H9 (cell line): Measurements from ENCODE around the gene PDE1A. TPM values are rescaled to one million over a fixed set of nuclear protein-coding genes. Genes with fewer than 3 reads are reported as not detected.

Source experiments
- DNase-seq: peaks from one replicate; pipeline ENCODE4 v3.0.0-alpha.2; 2017
- H2AFZ ChIP-seq: one replicate; pipeline ENCODE4 v1.6.1; 2013; ENCODE audit warnings: mild to moderate bottlenecking, low read length, control low read depth, moderate library complexity
- H2AK5ac ChIP-seq: 2 replicates; pipeline ENCODE4 v1.6.1; 2013; ENCODE audit warnings: low read length, control low read depth, mixed read lengths; ENCODE audit not compliant: insufficient read length
- H2BK120ac ChIP-seq: one replicate; pipeline ENCODE4 v1.6.1; 2013; ENCODE audit warnings: low read depth, mild to moderate bottlenecking, low read length, control low read depth, inconsistent platforms; ENCODE audit not compliant: poor library complexity, severe bottlenecking
- H2BK12ac ChIP-seq: 2 replicates; pipeline ENCODE4 v1.6.1; 2013; ENCODE audit warnings: low read length, control low read depth, mixed read lengths, low read depth; ENCODE audit not compliant: insufficient read length
- H2BK15ac ChIP-seq: 2 replicates; pipeline ENCODE4 v1.6.1; 2013; ENCODE audit warnings: low read depth, low read length, control low read depth
- H2BK20ac ChIP-seq: one replicate; pipeline ENCODE4 v1.6.1; 2013; ENCODE audit warnings: low read depth, mild to moderate bottlenecking, low read length, control low read depth, inconsistent platforms; ENCODE audit not compliant: poor library complexity, severe bottlenecking
- H2BK5ac ChIP-seq: 2 replicates; pipeline ENCODE4 v1.6.1; 2013; ENCODE audit warnings: low read length, control low read depth, mixed read lengths; ENCODE audit not compliant: insufficient read length
- H3K14ac ChIP-seq: 2 replicates; pipeline ENCODE4 v1.6.1; 2013; ENCODE audit warnings: low read length, control low read depth; ENCODE audit not compliant: insufficient read depth
- H3K18ac ChIP-seq: 2 replicates; pipeline ENCODE4 v1.6.1; 2013; ENCODE audit warnings: low read depth, mild to moderate bottlenecking, mixed read lengths, low read length, control low read depth; ENCODE audit not compliant: insufficient read length
- H3K23ac ChIP-seq: 2 replicates; pipeline ENCODE4 v1.6.1; 2013; ENCODE audit warnings: low read length, control low read depth, mixed read lengths, low read depth; ENCODE audit not compliant: insufficient read length
- H3K23me2 ChIP-seq: 2 replicates; pipeline ENCODE4 v1.6.1; 2013; ENCODE audit warnings: low read depth, mild to moderate bottlenecking, mixed read lengths, low read length, control low read depth; ENCODE audit not compliant: insufficient read length, poor library complexity, severe bottlenecking
- H3K27ac ChIP-seq: 2 replicates; pipeline ENCODE4 v1.5.1; 2013; ENCODE audit warnings: low read length, control low read depth, mixed read lengths, low read depth; ENCODE audit not compliant: insufficient read length
- H3K27me3 ChIP-seq: 2 replicates; pipeline ENCODE4 v1.6.1; 2013; ENCODE audit warnings: low read length, control low read depth, inconsistent platforms; ENCODE audit not compliant: insufficient read depth
- H3K4ac ChIP-seq: 2 replicates; pipeline ENCODE4 v1.6.1; 2013; ENCODE audit warnings: low read depth, mild to moderate bottlenecking, control low read depth, inconsistent platforms, low read length, moderate library complexity
- H3K4me1 ChIP-seq: 2 replicates; pipeline ENCODE4 v1.6.1; 2013; ENCODE audit warnings: low read length, control low read depth, inconsistent platforms; ENCODE audit not compliant: insufficient read depth
- H3K4me2 ChIP-seq: 2 replicates; pipeline ENCODE4 v1.6.1; 2013; ENCODE audit warnings: low read length, control low read depth, mixed read lengths; ENCODE audit not compliant: insufficient read length, insufficient read depth
- H3K56ac ChIP-seq: 2 replicates; pipeline ENCODE4 v1.6.1; 2013; ENCODE audit warnings: low read depth, mild to moderate bottlenecking, mixed read lengths, low read length, control low read depth; ENCODE audit not compliant: insufficient read length
- H3K79me1 ChIP-seq: 2 replicates; pipeline ENCODE4 v1.6.1; 2013; ENCODE audit warnings: low read depth, mild to moderate bottlenecking, moderate library complexity, low read length, control low read depth, inconsistent platforms; ENCODE audit not compliant: insufficient read depth, poor library complexity, severe bottlenecking
- H3K79me2 ChIP-seq: 2 replicates; pipeline ENCODE4 v1.6.1; 2013; ENCODE audit warnings: low read length, control low read depth, inconsistent platforms; ENCODE audit not compliant: insufficient read depth
- H3K9ac ChIP-seq: 2 replicates; pipeline ENCODE4 v1.6.1; 2013; ENCODE audit warnings: low read length, control low read depth, mixed read lengths; ENCODE audit not compliant: insufficient read length; ENCODE audit errors: extremely low read depth
- H3K9me3 ChIP-seq: one replicate; pipeline ENCODE4 v1.6.1; 2013; ENCODE audit warnings: low read depth, low read length, inconsistent platforms; ENCODE audit not compliant: control insufficient read depth
- H3T11ph ChIP-seq: one replicate; pipeline ENCODE4 v1.6.1; 2013; ENCODE audit warnings: mild to moderate bottlenecking, low read length, control low read depth, inconsistent platforms
- H4K20me1 ChIP-seq: one replicate; pipeline ENCODE4 v1.6.1; 2013; ENCODE audit not compliant: control insufficient read depth, insufficient read length, insufficient read depth
- H4K5ac ChIP-seq: 2 replicates; pipeline ENCODE4 v1.6.1; 2013; ENCODE audit warnings: low read depth, mild to moderate bottlenecking, mixed read lengths, low read length, control low read depth; ENCODE audit not compliant: insufficient read length
- H4K8ac ChIP-seq: replicated peaks from 2 replicates; pipeline ENCODE4 v1.6.1; 2013; ENCODE audit warnings: low read length, control low read depth, mixed read lengths, low read depth; ENCODE audit not compliant: insufficient read length
- H4K91ac ChIP-seq: 2 replicates; pipeline ENCODE4 v1.6.1; 2013; ENCODE audit warnings: low read depth, mild to moderate bottlenecking, moderate library complexity, mixed read lengths, low read length, control low read depth; ENCODE audit not compliant: insufficient read length
- H3K27ac Mint-ChIP-seq, 3 experiments: 2 replicates in 2 of 3; 3 replicates in 1 of 3; pipeline ENCODE4 v1.8.0; 2020 to 2021; ENCODE audit warnings: mixed read lengths in 3 of 3, mild to moderate bottlenecking in 1 of 3, moderate library complexity in 1 of 3
- H3K27me3 Mint-ChIP-seq: 2 replicates; pipeline ENCODE4 v1.8.0; 2021; ENCODE audit warnings: low read depth, mild to moderate bottlenecking, moderate library complexity, mixed read lengths
- H3K36me3 Mint-ChIP-seq, 3 experiments: 2 replicates in 2 of 3; 3 replicates in 1 of 3; pipeline ENCODE4 v1.8.0; 2020 to 2021; ENCODE audit warnings: low read depth in 3 of 3, mixed read lengths in 3 of 3; ENCODE audit not compliant: insufficient read depth in 1 of 3
- H3K4me1 Mint-ChIP-seq, 2 experiments: 2 replicates each; pipeline ENCODE4 v1.8.0; 2020; ENCODE audit warnings: mixed read lengths in 2 of 2
- H3K4me3 Mint-ChIP-seq, 2 experiments: 2 replicates in 1 of 2; 3 replicates in 1 of 2; pipeline ENCODE4 v1.8.0; 2020 to 2021; ENCODE audit warnings: mild to moderate bottlenecking in 2 of 2, mixed read lengths in 2 of 2, moderate library complexity in 1 of 2
- H3K9me3 Mint-ChIP-seq, 2 experiments: 2 replicates in 1 of 2; 3 replicates in 1 of 2; pipeline ENCODE4 v1.8.0; 2020; ENCODE audit warnings: mild to moderate bottlenecking in 2 of 2, mixed read lengths in 2 of 2, moderate library complexity in 1 of 2
- CTCF ChIP-seq: fragments of 200-600 bp; sonication (generic); conservative IDR thresholded peaks from 3 replicates; pipeline ENCODE4 v1.8.0; 2021; ENCODE audit warnings: antibody characterized with exemption, mild to moderate bottlenecking
- WGBS: extraction: QIAGEN DNeasy Blood & Tissue Kit; methylation state at CpG from one replicate; pipeline ENCODE4 v1.1.7; 2013; ENCODE audit warnings: missing lambda C conversion rate, low lambda C conversion rate, mixed read lengths; ENCODE audit not compliant: insufficient read length; ENCODE audit errors: extremely low coverage; 5-methylcytosine and 5-hydroxymethylcytosine counted together
- total RNA-seq: library from RNA; stranded (reverse); gene quantifications from 2 replicates; pipeline ENCODE4 v1.2.1, GENCODE V29; 2021

PDE1A gene
- total RNA-seq, 1 experiment from 2014 or later, result 0.11 TPM

- Mint-ChIP-seq H3K4me1 (peaks cover 6 to 8% of the 10 kb centered on the region in 2 experiments; a peak in 3 of 4 replicates), H3K27me3 (no peaks in the 10 kb centered on the region), H3K36me3 (no peaks in the 10 kb centered on the region), H3K9me3 (no peaks in the 10 kb centered on the region; a peak in 1 of 5 replicates), H3K4me3 (no peak overlapping the region), H3K27ac (no peak overlapping the region)
- Histone ChIP-seq H4K5ac (no peak overlapping the region), H4K20me1 (no peaks in the 10 kb centered on the region), H4K91ac (no peak overlapping the region), H3K27me3 (no peaks in the 10 kb centered on the region), H2AK5ac (no peak overlapping the region), H4K8ac (no peak overlapping the region), H2BK120ac (no peak overlapping the region), H2AFZ (no peak overlapping the region), H2BK12ac (no peak overlapping the region), H3K23ac (no peak overlapping the region), H3K18ac (no peak overlapping the region), H3K79me2 (no peaks in the 10 kb centered on the region), H3K4me2 (no peak overlapping the region), H3K56ac (no peak overlapping the region), H2BK5ac (no peak overlapping the region), H3K79me1 (no peaks in the 10 kb centered on the region), H3K23me2 (no peaks in the 10 kb centered on the region), H3K27ac (no peak overlapping the region), H2BK20ac (no peak overlapping the region), H3K9ac (no peak overlapping the region), H3K9me3 (no peaks in the 10 kb centered on the region), H3K4me1 (no peaks in the 10 kb centered on the region; the same call in 1 of the 2 replicates), H3K14ac (no peak overlapping the region), H2BK15ac (no peak overlapping the region), H3T11ph (no peak overlapping the region), H3K4ac (no peak overlapping the region)
- DNase-seq, result no peak
- WGBS, result no CpG with 5 or more reads among the region's 2 CpGs
- TF ChIP-seq CTCF, result no peak
Measured at GRCh38 chr2:182404092-182404491, 22.7 kb downstream of the PDE1A start.
